ENCODE measurements around the gene HMCES. TPM values are rescaled to one million over a fixed set of nuclear protein-coding genes. Genes with fewer than 3 reads are reported as not detected.

Gene HMCES
- total RNA-seq, 3 donors from 2014 or later, result 37.0 to 44.1 (median 41.4) TPM

GRCh38 chr3:129291236-129291886 is 12.7 kb downstream of the HMCES start:
- DNase-seq, result no peak
- H3K4me1 ChIP-seq (ENCODE audit: low read depth), result no peaks in the 10 kb centered on the region
- H3K36me3 ChIP-seq (ENCODE audit: low read depth), result no peaks in the 10 kb centered on the region
- no peak overlapping the region for H3K4me3 ChIP-seq
- no peaks in the 10 kb centered on the region for H3K9me3 ChIP-seq
- TF ChIP-seq CTCF (IDR thresholded peaks at IDR 0.05), result no peak
- intact Hi-C loops (cut with DNase I, micrococcal nuclease), result no loop called here
- ATAC-seq, result no peak

GRCh38 chr3:129295286-129295685 is 16.6 kb downstream of the HMCES start:
- intact Hi-C loops (cut with DNase I, micrococcal nuclease), result no loop called here
- Histone ChIP-seq H3K36me3 (ENCODE audit: low read depth) (no peaks in the 10 kb centered on the region), H3K9me3 (no peaks in the 10 kb centered on the region), H3K4me1 (ENCODE audit: low read depth) (no peaks in the 10 kb centered on the region), H3K4me3 (no peak overlapping the region)
- DNase-seq (no peak), ATAC-seq (no peak)
- no peak for TF ChIP-seq CTCF (IDR thresholded peaks at IDR 0.05)

GRCh38 chr3:129304146-129304961 is 25.7 kb downstream of the HMCES start:
- no peak for TF ChIP-seq CTCF (IDR thresholded peaks at IDR 0.05)
- no peaks in the 10 kb centered on the region for H3K36me3 ChIP-seq (ENCODE audit: low read depth)
- H3K4me1 ChIP-seq (ENCODE audit: low read depth), result no peaks in the 10 kb centered on the region
- ATAC-seq (peak; percentile 6), DNase-seq (no peak)
- intact Hi-C loops (cut with DNase I, micrococcal nuclease), result no loop called here
- H3K9me3 ChIP-seq, result no peaks in the 10 kb centered on the region
- no peak overlapping the region for H3K4me3 ChIP-seq

- ATAC-seq (no peak), DNase-seq (peak in 1 of 3 donors; percentile 16)
- Histone ChIP-seq H3K36me3 (ENCODE audit: low read depth) (no peaks in the 10 kb centered on the region), H3K4me3 (no peak overlapping the region), H3K4me1 (ENCODE audit: low read depth) (no peaks in the 10 kb centered on the region), H3K9me3 (no peaks in the 10 kb centered on the region)
- no peak for TF ChIP-seq CTCF (IDR thresholded peaks at IDR 0.05)
- intact Hi-C loops (cut with DNase I, micrococcal nuclease), result no loop called here
These were observed 26.2 kb downstream of the HMCES start for GRCh38 chr3:129304962-129305222.

GRCh38 chr3:129305592-129306091 is 27.0 kb downstream of the HMCES start:
- Histone ChIP-seq H3K4me1 (ENCODE audit: low read depth) (no peaks in the 10 kb centered on the region), H3K36me3 (ENCODE audit: low read depth) (no peaks in the 10 kb centered on the region)
- intact Hi-C loops (cut with DNase I, micrococcal nuclease), result no loop called here

More at GRCh38 chr3:129305592-129306091, 27.0 kb downstream of the HMCES start:
- peak; percentile 55 for ATAC-seq
- no peak for TF ChIP-seq CTCF (IDR thresholded peaks at IDR 0.05)
- Histone ChIP-seq H3K4me3 (no peak overlapping the region), H3K9me3 (no peaks in the 10 kb centered on the region)
- peak; percentile 50 to 80 (median 57) for DNase-seq

Data from mucosa of descending colon (tissue), 3 donors.